ENCODE measurements around the gene NR1D2.

The NR1D2 gene

DNA sequence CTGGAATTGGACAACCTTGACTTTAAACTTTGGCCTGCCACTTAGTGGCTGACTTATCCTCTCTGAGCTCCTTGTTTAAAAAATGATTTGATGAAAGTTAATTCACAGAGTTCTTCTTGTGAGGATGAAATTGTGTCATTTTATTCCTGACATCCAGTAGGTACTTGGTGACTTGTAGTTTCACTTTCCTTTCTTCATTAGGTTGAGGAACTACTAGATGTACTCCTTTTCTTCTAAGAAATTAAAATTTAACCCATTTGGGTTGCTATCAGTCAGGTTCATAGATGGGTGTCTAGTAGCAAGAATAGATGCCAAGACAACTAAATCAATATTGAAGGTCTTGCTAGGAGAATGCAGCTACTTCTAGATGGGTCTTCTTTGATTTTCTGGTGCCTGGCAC is 5.2 kb downstream of the NR1D2 start:
- H4K20me1 ChIP-seq (ENCODE audit: control insufficient read depth, insufficient read depth, low read depth, low read length): no peaks in the 10 kb centered on the region
- no peak overlapping the region for H3K4me3 ChIP-seq (ENCODE audit: low read length)

GRCh38 chr3:23952646-23953045 is 7.6 kb downstream of the NR1D2 start:
- Histone ChIP-seq H3K9me3 (ENCODE audit: control insufficient read depth, insufficient read depth, low read length) (no peaks in the 10 kb centered on the region), H3K4me1 (ENCODE audit: control insufficient read depth, low read length) (peaks cover 41% of the 10 kb centered on the region), H3K27me3 (ENCODE audit: control insufficient read depth, low read length) (no peaks in the 10 kb centered on the region; the same call in 1 of the 2 replicates), H3K4me2 (ENCODE audit: low read length) (peak overlapping the region; percentile 63), H3K27ac (ENCODE audit: low read depth, low read length) (0 out of 2 replicates have a peak overlapping the region, but pooled peaks have one; percentile 13), H4K20me1 (ENCODE audit: control insufficient read depth, insufficient read depth, low read depth, low read length) (no peaks in the 10 kb centered on the region), H3K4me3 (ENCODE audit: low read length) (peak overlapping the region; percentile 46), H3F3A (ENCODE audit: control insufficient read depth, insufficient read depth) (no peaks in the 10 kb centered on the region), H3K36me3 (ENCODE audit: control insufficient read depth, low read length) (no peaks in the 10 kb centered on the region), H3K9me2 (replicated peaks; ENCODE audit: control insufficient read depth, low read length) (no peaks in the 10 kb centered on the region), H3K79me2 (ENCODE audit: control insufficient read depth, low read length) (peaks cover 25% of the 10 kb centered on the region)
- TF ChIP-seq EZH2phosphoT487 (IDR thresholded peaks at IDR 0.05; ENCODE audit: borderline replicate concordance, low read length): no peak
- TF ChIP-seq, protein P1, sequence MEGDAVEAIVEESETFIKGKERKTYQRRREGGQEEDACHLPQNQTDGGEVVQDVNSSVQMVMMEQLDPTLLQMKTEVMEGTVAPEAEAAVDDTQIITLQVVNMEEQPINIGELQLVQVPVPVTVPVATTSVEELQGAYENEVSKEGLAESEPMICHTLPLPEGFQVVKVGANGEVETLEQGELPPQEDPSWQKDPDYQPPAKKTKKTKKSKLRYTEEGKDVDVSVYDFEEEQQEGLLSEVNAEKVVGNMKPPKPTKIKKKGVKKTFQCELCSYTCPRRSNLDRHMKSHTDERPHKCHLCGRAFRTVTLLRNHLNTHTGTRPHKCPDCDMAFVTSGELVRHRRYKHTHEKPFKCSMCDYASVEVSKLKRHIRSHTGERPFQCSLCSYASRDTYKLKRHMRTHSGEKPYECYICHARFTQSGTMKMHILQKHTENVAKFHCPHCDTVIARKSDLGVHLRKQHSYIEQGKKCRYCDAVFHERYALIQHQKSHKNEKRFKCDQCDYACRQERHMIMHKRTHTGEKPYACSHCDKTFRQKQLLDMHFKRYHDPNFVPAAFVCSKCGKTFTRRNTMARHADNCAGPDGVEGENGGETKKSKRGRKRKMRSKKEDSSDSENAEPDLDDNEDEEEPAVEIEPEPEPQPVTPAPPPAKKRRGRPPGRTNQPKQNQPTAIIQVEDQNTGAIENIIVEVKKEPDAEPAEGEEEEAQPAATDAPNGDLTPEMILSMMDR (IDR thresholded peaks at IDR 0.05; ENCODE audit: low read depth, low read length, poor library complexity, severe bottlenecking): no peak

More for the DNA sequence above, 5.2 kb downstream of the NR1D2 start:
- Histone ChIP-seq H3K36me3 (ENCODE audit: control insufficient read depth, low read length) (no peaks in the 10 kb centered on the region), H3K4me2 (ENCODE audit: low read length) (no peak overlapping the region), H3K27ac (ENCODE audit: low read depth, low read length) (no peak overlapping the region), H3K79me2 (ENCODE audit: control insufficient read depth, low read length) (peaks cover 36% of the 10 kb centered on the region), H3K9me3 (ENCODE audit: control insufficient read depth, insufficient read depth, low read length) (no peaks in the 10 kb centered on the region), H3K9me2 (replicated peaks; ENCODE audit: control insufficient read depth, low read length) (no peaks in the 10 kb centered on the region), H3F3A (ENCODE audit: control insufficient read depth, insufficient read depth) (0 out of 2 replicates have a peak, but pooled peaks cover 6% of the 10 kb centered on the region), H3K4me1 (ENCODE audit: control insufficient read depth, low read length) (peaks cover 52% of the 10 kb centered on the region), H3K27me3 (ENCODE audit: control insufficient read depth, low read length) (no peaks in the 10 kb centered on the region; the same call in 1 of the 2 replicates)
- TF ChIP-seq, protein P1 (IDR thresholded peaks at IDR 0.05; ENCODE audit: low read depth, low read length, poor library complexity, severe bottlenecking): no peak
- TF ChIP-seq EZH2phosphoT487 (IDR thresholded peaks at IDR 0.05; ENCODE audit: borderline replicate concordance, low read length): no peak

DNA sequence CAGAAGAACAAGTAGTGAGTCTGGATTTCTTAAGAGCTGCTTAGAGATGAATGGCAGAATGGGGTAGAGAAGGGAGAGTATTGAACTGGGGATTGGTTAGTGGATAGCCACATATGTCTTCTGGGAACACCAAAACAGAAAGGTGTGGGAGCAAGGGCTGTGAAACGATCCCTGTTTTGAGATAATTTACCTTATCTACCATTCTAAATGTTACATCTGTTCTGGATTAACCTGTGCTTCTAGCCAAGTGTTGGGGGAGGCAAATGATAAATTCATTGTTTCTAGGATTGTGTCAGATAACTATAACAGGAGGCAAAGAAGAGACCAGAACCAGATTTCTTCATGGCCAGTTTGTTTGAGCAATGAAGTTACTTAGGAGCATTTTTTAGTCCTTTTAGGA is 8.4 kb downstream of the NR1D2 start:
- Histone ChIP-seq H3K9me3 (ENCODE audit: control insufficient read depth, insufficient read depth, low read length) (no peaks in the 10 kb centered on the region), H3K4me3 (ENCODE audit: low read length) (0 out of 2 replicates have a peak overlapping the region, but pooled peaks have one; percentile 46), H3K4me2 (ENCODE audit: low read length) (0 out of 2 replicates have a peak overlapping the region, but pooled peaks have one; percentile 63), H3K4me1 (ENCODE audit: control insufficient read depth, low read length) (peaks cover 41% of the 10 kb centered on the region), H3K27ac (ENCODE audit: low read depth, low read length) (no peak overlapping the region), H4K20me1 (ENCODE audit: control insufficient read depth, insufficient read depth, low read depth, low read length) (no peaks in the 10 kb centered on the region), H3F3A (ENCODE audit: control insufficient read depth, insufficient read depth) (no peaks in the 10 kb centered on the region), H3K27me3 (ENCODE audit: control insufficient read depth, low read length) (no peaks in the 10 kb centered on the region; the same call in 1 of the 2 replicates), H3K79me2 (ENCODE audit: control insufficient read depth, low read length) (peaks cover 19% of the 10 kb centered on the region), H3K36me3 (ENCODE audit: control insufficient read depth, low read length) (no peaks in the 10 kb centered on the region), H3K9me2 (replicated peaks; ENCODE audit: control insufficient read depth, low read length) (no peaks in the 10 kb centered on the region)
- no peak for TF ChIP-seq EZH2phosphoT487 (IDR thresholded peaks at IDR 0.05; ENCODE audit: borderline replicate concordance, low read length)
- TF ChIP-seq, protein P1 (IDR thresholded peaks at IDR 0.05; ENCODE audit: low read depth, low read length, poor library complexity, severe bottlenecking): no peak

All from DOHH2 (cell line).